Body of pancreas (tissue), 4 donors: ENCODE results near the gene CKB.

Experiments used
- POLR2A ChIP-seq, 3 donors: fragments of 450-650 bp; IDR thresholded peaks; one replicate each; pipeline ENCODE4 v1.6.1; 2016; ENCODE audit warnings: antibody characterized with exemption in 3 of 3, mild to moderate bottlenecking in 2 of 3
- TF ChIP-seq, protein P1 (sequence below), 7 experiments: fragments of 450-650 bp in 4 of 7; fragments of 200-600 bp in 3 of 7; sonication (generic) in 3 of 7; IDR thresholded peaks; one replicate each; pipeline ENCODE4 v1.5.1; 2016 to 2019; ENCODE audit warnings: antibody characterized with exemption in 7 of 7

DNA sequence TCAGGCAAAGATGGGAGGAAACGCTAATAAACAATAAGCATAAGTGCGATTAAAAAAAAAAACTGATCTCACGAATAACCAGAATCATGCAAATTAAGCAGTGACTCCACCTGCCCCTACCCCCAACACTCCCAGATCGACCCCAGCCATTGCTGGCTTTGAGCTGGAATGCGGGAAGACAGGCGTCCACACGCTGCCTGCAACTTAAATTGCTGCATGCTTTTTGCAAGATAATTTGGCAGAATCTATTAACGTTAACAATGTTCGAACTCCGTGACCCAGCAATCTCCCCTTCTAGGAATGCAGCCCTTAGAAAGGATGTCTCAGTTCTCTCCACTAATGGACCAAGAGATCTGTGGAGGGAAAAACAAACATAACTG lies 935 bp upstream of the CKB start:
- TF ChIP-seq, protein P1, sequence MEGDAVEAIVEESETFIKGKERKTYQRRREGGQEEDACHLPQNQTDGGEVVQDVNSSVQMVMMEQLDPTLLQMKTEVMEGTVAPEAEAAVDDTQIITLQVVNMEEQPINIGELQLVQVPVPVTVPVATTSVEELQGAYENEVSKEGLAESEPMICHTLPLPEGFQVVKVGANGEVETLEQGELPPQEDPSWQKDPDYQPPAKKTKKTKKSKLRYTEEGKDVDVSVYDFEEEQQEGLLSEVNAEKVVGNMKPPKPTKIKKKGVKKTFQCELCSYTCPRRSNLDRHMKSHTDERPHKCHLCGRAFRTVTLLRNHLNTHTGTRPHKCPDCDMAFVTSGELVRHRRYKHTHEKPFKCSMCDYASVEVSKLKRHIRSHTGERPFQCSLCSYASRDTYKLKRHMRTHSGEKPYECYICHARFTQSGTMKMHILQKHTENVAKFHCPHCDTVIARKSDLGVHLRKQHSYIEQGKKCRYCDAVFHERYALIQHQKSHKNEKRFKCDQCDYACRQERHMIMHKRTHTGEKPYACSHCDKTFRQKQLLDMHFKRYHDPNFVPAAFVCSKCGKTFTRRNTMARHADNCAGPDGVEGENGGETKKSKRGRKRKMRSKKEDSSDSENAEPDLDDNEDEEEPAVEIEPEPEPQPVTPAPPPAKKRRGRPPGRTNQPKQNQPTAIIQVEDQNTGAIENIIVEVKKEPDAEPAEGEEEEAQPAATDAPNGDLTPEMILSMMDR (IDR thresholded peaks at IDR 0.05) = no peak
- no peak for TF ChIP-seq POLR2A (IDR thresholded peaks at IDR 0.05)
